NCI-H128 (cell line): Measurements from ENCODE around the gene ZNF83.
"Not testable (repeated sequence)": the region's sequence is repeated elsewhere in the genome, so short reads cannot be mapped to it uniquely, and the experiment has no call there.

ENCODE experiments used
- DNase-seq: peaks from one replicate; lab custom pipeline; 2025; ENCODE audit not compliant: unreplicated experiment; lab: John Stamatoyannopoulos, UW

ZNF83 gene

GRCh38 chr19:52640916-52641315 lies 2.8 kb upstream of the ZNF83 start:
- DNase-seq: no peak

- DNase-seq: no peak
These were observed 1.8 kb upstream of the ZNF83 start for GRCh38 chr19:52639996-52640395.

GRCh38 chr19:52638601-52639000 lies 446 bp upstream of the ZNF83 start:
- no peak for DNase-seq

GRCh38 chr19:52635786-52636570 lies 2.2 kb downstream of the ZNF83 start:
- DNase-seq: no peak

- DNase-seq: not testable (repeated sequence)
These were observed 10.7 kb downstream of the ZNF83 start for GRCh38 chr19:52627441-52627840.

- no peak for DNase-seq
These were observed 11.2 kb downstream of the ZNF83 start for GRCh38 chr19:52626915-52627314.

- DNase-seq: no peak
These were observed 15.9 kb downstream of the ZNF83 start for GRCh38 chr19:52622261-52622660.

GRCh38 chr19:52621376-52621775 lies 16.8 kb downstream of the ZNF83 start:
- DNase-seq: no peak

- DNase-seq: no peak
These were observed 24.8 kb downstream of the ZNF83 start for GRCh38 chr19:52613299-52613906.

- DNase-seq: no peak
These were observed 34.5 kb downstream of the ZNF83 start for GRCh38 chr19:52603558-52604207.

GRCh38 chr19:52602941-52603340 lies 35.2 kb downstream of the ZNF83 start:
- no peak for DNase-seq

- not testable (repeated sequence) for DNase-seq
These were observed 36.2 kb downstream of the ZNF83 start for GRCh38 chr19:52601974-52602366.

- DNase-seq: peak; percentile 41
These were observed 36.9 kb downstream of the ZNF83 start for GRCh38 chr19:52601025-52601973.

- no peak for DNase-seq
These were observed 37.5 kb downstream of the ZNF83 start for GRCh38 chr19:52600639-52601024.

GRCh38 chr19:52599241-52599640 lies 38.9 kb downstream of the ZNF83 start:
- no peak for DNase-seq

GRCh38 chr19:52593441-52593840 lies 44.7 kb downstream of the ZNF83 start:
- DNase-seq: not testable (repeated sequence)

- no peak for DNase-seq
These were observed 45.9 kb downstream of the ZNF83 start for GRCh38 chr19:52592301-52592700.

GRCh38 chr19:52590728-52591127 lies 47.4 kb downstream of the ZNF83 start:
- no peak for DNase-seq

- no peak for DNase-seq
These were observed 52.6 kb downstream of the ZNF83 start for GRCh38 chr19:52585604-52586003.

GRCh38 chr19:52584736-52585440 lies 53.3 kb downstream of the ZNF83 start:
- no peak for DNase-seq
